ENCODE data around the gene SHISAL1.

DNA sequence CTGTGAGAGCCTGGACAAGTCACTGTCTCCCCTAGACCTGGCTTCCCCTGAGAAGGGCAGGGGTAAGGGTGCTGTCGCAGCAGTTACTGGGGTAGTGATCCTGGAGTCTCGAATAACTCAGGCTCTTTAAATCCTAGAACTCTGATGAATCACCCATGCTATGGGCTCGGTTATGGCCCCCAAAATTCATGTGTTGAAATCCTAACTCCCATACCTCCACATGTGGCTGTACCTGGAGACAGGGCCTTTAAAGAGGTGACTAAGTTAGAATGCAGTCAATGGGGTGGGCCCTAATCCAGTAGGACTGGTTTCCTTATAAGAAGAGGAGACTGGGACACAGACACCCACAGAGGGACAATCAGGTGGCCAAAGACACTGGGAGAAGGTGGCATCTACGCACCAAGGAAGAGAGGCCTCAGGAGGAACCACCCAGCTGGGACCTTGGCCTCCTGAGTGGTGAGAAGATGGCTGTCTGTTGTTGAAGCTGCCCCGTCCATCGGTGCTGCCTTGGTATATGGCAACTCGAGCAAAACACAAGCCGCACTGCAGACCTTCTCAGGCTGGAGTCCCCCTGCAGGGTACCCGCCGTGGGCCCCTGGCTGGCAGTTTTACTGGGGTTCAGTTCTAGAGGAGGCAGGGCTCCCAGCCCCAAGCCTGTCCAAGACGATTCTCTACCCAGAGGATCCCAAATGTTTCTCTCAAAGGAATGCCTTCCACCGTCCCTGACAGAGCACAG lies 48.8 kb upstream of the SHISAL1 start:
- TF ChIP-seq POLR2AphosphoS5 (IDR thresholded peaks at IDR 0.05; ENCODE audit: insufficient read depth, low read depth, low read length), result no peak
- no peak for TF ChIP-seq CTCF (IDR thresholded peaks at IDR 0.05; ENCODE audit: extremely low read depth in 1 of 2, insufficient read depth in 1 of 2, low read depth in 1 of 2, low read length in 2 of 2)
- TF ChIP-seq, protein P1, sequence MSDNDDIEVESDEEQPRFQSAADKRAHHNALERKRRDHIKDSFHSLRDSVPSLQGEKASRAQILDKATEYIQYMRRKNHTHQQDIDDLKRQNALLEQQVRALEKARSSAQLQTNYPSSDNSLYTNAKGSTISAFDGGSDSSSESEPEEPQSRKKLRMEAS (IDR thresholded peaks at IDR 0.05; ENCODE audit: insufficient read depth, insufficient read length), result no peak
- no peak for TF ChIP-seq POLR2A (IDR thresholded peaks at IDR 0.05; ENCODE audit: low read depth, low read length)
- TF ChIP-seq EZH2 (IDR thresholded peaks at IDR 0.05; ENCODE audit: borderline replicate concordance, low read depth, low read length, severe bottlenecking), result no peak
